A549 (cell line): ENCODE measurements around the gene REPS1.

Source experiments
- BCL3 ChIP-seq: fragments of >200 bp; sonication (Bioruptor Twin); formaldehyde crosslinking; IDR thresholded peaks from 3 replicates; pipeline ENCODE4 v1.6.1; 2016
- BHLHE40 ChIP-seq: IDR thresholded peaks from 2 replicates; pipeline ENCODE4 v1.6.1; 2012; ENCODE audit warnings: low read depth, low read length, inconsistent platforms
- CTCF ChIP-seq: fragments of >200 bp; sonication (Bioruptor Twin); formaldehyde crosslinking; IDR thresholded peaks from 3 replicates; pipeline ENCODE4 v1.5.1; 2016
- HDAC2 ChIP-seq: fragments of 200-600 bp; sonication (generic); IDR thresholded peaks from 2 replicates; pipeline ENCODE4 v1.6.1; 2016
- MAZ ChIP-seq: fragments of 150-350 bp; IDR thresholded peaks from 2 replicates; pipeline ENCODE4 v1.6.1; 2014; ENCODE audit warnings: antibody characterized with exemption, low read depth, low read length, borderline replicate concordance
- POLR2A ChIP-seq: IDR thresholded peaks from 2 replicates; pipeline ENCODE4 v1.6.1; 2012; ENCODE audit warnings: mild to moderate bottlenecking, low read length
- TF ChIP-seq, protein P1 (sequence below): IDR thresholded peaks from 2 replicates; pipeline ENCODE4 v1.6.1; 2012

GRCh38 chr6:139008117-139008516 lies 20.1 kb upstream of the REPS1 start:
- TF ChIP-seq CTCF = no peak
- TF ChIP-seq HDAC2 = no peak
- TF ChIP-seq, protein P1, sequence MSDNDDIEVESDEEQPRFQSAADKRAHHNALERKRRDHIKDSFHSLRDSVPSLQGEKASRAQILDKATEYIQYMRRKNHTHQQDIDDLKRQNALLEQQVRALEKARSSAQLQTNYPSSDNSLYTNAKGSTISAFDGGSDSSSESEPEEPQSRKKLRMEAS = no peak
- no peak for TF ChIP-seq MAZ
- TF ChIP-seq BCL3 = no peak
- no peak for TF ChIP-seq BHLHE40
- TF ChIP-seq POLR2A = no peak
